Activated CD4-positive, alpha-beta T cell treated with anti-CD3 and anti-CD28 coated beads, Interleukin-2, amount 50 U/mL, for 16 hours (primary cell): Measurements from ENCODE around the gene PGLYRP1.

ENCODE experiments used
- DNase-seq: peaks from one replicate; pipeline ENCODE4 v3.0.0-alpha.2; 2020

PGLYRP1 gene

DNA sequence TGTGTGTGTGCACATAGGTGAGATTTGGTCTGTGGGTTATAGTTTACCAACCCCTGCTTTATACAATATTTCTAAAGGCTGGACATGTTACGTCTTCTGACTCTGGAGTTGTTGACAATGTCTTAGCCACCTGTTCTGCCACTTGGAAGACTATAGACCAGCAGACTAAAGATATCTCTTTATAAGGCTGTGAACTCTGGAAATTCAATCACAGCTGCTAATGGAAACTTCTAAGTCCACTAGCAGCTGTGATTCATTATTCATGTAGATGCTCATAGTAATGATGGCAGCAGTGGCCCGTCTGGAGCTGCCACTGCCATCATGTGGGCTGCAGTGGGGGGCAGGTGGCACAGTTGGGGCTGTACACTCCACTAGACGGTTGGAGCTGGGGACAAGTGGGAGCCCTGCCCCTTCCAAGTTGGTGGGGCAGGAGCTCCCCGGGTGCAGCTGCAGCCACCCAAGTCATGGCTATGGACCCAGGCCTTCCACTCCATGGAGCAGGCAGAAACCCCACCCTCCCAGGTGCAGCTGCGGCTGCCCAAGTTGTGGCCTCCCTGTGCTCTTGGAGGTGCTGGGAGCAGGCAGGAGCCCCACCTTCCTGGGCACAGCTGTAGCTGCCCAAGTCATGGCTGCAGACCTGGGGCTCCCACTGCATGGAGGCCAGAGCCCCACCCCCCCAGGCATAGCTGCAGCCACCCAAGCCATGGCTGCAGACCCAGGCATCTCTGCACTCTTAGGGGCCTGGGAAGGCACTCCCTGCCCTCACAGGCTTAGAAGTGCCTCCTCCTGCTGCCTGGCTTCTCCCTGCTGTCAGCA lies 9.1 kb upstream of the PGLYRP1 start:
- no peak for DNase-seq

DNA sequence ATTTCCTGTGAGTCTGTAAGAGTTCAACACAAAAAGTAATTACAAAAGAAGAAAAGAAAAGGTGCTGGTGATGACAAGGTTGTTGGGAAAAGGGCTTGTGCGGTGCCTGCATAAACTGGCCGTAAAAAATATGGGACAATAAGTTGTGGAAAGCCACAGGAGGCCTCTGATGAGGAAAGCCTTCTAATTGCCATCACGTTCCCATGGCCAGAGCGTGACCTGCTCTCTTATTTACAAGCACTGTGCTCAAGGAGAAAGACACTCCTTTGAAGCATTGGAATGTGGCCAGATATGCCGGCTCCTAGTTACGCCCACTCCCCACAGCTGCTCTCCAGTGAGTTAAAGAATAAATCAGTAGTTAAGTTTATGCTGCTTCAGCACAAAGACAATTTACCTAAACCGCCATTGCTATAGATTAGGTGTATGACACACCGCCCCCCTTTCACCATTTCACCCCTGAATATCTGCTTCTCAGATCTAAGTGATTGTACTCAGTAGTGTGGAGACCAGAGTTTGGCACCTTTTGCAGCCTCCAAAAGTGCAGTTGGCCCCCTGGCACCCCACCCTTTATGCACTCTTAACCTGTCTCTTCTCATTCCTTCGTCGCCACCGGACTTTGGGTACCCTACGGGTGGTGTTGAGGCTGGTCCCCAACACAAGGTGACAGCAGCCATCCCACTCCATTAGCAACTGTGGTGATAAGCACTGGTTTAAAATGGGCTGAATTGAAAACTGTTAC lies 8.1 kb upstream of the PGLYRP1 start:
- no peak for DNase-seq

DNA sequence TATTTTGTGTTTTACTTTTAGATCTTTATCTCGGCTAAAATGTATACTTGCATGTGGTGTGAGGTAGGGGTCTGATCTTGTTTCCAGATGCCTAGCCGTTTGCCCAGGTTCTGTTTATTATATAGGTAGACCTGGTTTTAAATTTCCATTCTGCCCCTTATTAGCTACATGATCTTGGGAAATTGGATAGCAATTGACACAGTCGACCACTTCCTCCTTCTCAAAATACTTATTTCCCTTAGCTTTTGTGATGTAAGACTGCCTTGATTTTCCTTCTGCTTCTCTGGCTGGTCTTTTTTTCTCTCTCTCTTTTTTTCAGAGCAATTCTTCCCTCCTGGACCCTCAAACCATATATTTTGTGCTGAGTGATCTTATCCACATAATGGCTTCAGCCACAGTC lies 3.0 kb upstream of the PGLYRP1 start:
- DNase-seq: no peak

DNA sequence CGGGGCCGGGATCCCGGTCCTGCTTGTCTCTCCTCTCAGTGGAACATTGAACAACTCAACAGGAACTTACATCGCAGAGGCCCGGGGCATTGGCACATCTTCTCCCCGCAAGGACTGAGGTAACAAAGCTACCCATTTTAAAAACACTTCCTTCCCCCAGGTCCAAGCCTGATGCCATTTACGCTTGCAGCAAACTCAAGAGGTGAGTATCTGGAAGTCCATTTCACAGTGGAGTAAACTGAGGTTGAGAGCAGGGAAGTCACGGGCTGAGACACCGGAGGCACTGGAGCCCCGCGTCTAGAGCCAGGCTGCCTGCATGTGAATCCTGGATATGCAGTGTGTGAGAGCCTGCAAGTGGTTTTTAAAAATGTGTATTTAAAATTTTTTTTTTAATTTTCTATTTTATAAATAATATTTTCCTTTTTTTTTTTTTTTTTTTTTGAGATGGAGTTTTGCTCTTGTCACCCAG lies 492 bp upstream of the PGLYRP1 start:
- DNase-seq: no peak

DNA sequence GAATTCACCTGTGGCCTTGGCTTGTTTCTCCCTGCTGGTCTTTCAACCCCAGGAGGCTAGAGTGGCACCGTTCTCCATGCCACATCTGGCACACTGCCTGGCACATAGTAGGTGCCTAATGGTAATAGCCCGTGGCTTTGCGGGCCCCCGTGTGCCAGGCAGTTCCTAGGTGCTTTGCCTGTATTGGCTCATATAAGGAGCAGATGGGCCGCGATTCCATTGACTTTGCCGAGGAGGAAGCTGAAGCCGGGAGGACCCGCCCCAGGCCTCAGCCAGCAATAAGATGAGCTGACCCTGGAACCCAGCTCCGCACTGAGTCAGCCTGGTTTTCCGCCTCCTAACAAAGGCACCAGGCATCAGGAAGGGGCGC lies 807 bp downstream of the PGLYRP1 start:
- DNase-seq: no peak

DNA sequence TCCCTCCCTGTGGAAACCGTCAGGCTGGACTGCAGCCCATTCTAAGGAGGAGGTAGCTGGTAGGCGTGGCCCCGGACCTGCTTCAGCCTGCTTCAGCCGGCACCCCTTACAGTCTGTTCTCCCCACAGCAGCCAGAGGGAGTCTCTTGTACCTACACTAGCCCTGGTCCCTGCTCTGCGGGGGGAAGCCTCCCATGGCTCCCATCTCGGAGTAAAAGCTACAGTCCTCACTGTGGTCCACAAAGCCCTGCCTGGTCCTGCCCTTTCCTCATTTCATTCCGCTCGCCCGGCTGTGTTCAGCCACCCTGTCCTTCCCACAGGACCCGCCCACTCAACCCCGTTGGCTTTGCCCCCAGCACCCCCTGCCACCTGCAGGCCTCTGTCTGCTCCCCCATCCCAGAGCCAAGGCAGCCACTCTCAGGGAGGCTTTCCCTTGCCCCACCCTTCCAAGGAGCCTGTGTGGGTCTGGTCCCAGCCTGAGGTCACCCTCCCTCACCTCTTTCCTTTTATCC lies 1.3 kb downstream of the PGLYRP1 start:
- no peak for DNase-seq

DNA sequence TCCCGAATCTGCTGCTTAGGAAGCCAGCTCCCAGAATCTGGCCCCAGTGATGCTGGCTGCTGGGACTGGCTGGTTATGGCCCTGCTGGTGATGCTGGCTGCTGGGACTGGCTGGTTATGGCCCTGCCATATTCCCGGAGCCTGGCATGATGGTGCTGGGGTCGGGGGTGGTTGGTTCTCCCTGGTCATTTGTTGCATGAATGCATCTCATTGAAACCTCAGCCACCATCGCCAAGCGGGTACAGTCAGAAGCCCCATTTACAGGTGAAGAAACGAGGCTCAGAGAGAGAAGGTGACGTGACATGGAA lies 2.1 kb downstream of the PGLYRP1 start:
- DNase-seq: no peak

DNA sequence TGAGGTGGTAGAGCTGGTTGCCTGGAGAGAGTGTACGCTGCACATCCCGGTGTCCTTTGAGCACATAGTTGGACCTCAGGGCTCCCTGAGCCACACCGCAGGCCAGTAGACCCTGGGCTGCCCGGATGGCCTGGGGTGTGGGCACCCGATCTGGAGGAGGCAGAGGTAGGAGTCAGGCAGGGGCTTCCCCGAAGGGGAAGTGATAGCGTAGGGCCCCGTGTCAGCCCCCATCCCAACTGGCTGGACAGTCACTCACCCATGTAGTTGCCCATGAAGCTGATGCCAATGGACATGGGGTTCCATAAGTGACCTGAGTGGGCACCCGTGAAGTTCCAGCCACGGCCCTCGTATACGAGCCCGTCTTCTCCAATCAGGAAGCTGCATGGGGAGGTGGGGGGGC lies 3.6 kb downstream of the PGLYRP1 start:
- DNase-seq: no peak

DNA sequence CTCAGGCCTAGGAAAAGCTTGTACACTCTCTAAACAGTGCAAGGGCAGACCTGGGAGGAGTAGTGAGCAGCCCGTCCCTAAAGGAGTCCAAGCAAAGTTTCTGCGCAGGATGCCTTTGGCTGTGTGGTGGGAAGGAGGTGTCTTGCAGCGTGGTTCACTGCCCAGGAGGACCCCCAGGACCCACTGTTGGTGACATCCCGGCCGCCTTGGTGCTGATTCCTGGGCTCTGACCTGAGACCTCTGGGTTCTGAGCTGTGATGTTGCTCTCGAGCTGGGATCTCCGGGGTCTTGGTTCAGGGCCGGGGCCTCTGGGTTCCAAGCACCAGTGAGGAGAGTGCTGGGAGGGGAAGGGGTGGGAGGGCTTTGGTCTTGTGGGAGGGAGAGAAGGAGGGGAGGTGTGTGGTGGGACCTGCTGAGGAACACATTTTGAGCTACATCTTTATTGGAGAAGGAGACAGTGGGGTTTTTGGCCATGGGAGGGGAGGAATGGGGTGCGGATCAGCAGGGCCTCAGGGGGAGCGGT lies 4.1 kb downstream of the PGLYRP1 start:
- DNase-seq: no peak

DNA sequence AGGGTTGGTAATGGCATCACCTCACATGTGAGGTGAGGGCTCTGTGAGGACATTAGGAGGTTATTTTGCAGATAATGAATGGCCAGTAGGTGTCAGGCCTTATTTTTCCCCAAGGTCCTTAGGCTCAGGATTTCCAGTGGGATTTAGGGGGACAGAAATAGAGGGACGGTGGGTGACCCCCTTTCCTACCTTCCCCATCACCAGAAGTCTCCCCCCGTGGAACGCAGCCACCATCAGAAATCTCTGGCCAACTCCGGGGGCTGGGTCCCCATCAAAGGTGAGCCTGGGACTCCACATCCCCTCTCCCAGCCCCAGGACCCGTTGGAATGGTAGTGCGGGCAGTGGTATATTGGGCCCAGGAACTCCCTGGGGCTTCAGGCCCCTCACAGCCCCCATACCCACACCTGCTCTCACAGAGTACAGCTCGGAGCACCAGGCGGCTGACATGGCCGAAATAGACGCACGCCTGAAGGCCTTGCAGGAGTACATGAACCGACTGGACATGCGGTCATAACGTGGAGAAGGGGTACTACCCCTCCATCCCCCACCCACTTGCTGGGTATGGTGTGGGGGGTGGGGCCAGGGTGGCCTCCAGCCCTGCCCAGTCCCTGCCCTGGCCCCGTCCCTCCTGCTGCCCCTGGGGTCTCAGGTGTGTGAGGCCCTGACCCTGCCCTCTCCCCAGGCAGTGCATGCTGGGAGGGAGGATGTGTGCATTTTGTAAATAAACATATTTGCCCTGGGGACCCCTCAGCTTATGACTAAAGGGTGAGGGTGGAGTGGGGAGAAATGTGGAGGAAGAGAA lies 4.8 kb downstream of the PGLYRP1 start:
- DNase-seq: no peak

DNA sequence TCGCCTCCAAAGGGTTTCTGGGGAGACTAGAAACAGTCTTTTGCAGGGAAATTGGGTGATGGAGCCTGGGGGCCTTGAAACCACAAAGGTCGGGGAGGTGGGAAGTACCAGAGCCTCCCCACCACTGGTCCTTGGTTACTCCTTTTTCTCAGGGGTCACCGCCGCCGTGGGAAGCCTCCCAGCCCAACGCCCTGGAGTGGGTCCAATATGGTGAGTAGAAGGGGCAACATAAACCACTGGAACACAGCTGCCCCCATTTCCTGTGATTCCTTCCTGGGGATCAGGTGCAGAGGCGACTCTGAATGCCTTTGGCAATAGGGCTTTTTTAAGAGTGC lies 5.8 kb downstream of the PGLYRP1 start:
- DNase-seq: no peak

DNA sequence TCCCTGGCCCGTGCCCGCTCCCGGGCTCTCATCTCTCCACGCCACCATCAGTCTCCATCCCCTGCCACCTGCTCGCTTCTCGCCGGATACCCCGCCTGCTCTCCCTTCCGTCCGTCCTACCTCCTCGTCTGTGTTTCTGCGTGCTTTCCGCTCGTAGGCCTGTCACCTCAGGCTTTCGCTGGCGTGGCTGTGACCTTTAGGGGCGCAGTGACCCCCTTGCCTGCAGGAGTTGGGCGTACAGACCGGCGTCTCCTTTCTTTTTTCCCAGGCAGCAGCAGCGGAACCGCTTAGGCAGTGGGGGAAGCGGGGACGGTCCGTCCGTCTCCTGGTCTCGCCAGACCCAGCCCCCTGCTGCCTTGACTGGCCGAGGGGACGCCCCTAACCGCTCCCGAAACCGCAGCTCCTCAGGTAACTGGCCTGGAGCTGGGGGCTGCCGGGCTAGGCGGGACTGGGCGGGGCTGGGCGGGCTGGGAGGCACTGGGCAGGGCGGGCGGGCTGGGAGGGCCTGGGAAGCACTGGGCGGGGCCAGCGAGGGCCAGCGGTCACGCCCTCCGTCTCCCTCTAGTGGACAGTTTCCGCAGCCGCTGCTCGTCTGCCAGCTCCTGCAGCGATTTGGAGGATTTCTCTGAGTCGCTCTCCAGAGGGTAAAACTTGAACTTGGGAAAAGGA lies 6.3 kb downstream of the PGLYRP1 start:
- DNase-seq: peak; percentile 80

DNA sequence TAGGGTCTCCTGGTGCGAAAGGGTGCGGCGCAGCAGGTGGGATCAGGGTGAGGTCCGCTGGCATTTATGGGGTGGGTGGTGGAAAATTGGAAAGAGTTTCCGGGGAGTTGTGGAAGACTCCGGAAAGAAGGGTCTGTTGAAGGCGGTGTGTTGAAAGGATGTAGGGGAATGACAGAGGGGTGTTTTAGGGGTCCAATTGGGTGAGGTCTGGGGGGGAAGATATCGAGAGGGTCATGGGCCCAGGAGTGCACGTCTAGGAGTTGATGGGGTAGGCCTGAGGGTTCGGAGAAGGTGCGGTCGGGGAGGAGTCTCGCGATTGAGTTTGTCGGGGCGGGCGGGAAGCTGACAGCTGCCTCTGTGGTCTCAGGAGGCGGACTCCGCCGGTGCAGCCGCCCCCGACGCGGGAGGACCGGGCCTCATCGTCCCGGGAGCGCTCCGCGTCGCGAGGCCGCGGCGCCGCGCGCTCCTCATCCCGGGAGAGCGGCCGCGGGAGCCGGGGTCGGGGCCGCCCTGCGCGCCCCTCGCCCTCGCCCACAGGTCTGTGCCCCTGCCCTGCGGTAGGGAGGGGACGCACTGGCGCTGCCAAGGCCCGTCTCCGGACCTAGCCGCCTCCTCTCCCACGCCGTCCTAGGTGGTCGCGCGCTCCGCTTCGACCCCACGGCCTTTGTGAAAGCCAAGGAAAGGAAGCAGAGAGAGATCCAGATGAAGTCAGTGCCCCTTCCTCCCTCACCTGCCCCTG lies 7.0 kb downstream of the PGLYRP1 start:
- no peak for DNase-seq

DNA sequence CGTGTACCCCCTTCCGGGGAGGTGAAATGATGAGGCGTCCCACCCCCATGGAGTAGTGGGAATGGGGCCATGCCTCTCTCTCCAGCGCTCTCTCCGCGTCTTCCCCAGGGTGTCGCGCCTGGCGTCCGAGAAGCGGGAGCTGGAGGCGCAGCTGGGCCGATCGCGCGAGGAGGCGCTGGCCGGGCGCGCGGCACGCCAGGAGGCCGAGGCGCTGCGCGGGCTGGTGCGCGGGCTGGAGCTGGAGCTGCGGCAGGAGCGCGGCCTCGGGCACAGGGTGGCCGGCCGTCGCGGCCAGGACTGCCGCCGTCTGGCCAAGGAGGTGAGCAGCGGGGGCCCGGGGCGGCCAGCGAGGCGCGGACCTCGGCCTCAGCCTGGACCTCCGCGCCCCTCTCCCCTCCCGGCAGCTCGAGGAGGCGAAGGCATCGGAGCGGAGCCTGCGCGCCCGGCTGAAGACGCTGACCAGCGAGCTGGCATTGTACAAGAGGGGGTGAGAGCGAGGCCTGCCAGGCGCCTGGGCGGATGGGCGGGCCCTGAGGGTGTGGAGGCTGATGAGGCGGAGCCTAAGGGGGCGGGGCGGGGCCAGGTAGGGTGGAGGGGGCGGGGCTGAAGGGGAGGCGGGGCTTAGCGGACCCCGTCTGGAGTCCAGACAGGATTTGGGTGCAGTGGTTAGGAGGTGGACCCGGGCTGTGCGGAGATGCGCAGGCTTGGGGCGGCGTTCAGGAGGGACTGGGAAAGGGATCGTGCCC lies 7.7 kb downstream of the PGLYRP1 start:
- peak; percentile 48 for DNase-seq

DNA sequence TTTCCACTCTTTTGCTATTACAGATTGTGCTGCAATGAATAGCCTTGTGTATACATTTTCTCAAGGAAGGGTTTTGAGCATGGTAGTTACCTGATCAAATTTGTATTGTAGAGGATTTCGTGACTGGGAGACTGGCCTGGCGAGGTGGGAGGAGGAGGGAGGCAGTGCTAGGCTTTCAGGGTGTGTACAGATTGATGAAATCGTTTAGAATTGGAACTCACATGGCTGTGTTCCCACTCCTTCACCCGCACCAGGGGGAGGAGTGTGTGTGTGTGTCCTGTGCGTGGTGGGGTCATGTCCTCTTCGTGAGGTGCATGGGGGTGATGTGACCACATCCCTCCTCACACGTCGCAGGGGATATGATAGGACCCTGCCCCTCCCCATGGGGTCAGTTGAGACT lies 8.3 kb downstream of the PGLYRP1 start:
- DNase-seq: no peak

DNA sequence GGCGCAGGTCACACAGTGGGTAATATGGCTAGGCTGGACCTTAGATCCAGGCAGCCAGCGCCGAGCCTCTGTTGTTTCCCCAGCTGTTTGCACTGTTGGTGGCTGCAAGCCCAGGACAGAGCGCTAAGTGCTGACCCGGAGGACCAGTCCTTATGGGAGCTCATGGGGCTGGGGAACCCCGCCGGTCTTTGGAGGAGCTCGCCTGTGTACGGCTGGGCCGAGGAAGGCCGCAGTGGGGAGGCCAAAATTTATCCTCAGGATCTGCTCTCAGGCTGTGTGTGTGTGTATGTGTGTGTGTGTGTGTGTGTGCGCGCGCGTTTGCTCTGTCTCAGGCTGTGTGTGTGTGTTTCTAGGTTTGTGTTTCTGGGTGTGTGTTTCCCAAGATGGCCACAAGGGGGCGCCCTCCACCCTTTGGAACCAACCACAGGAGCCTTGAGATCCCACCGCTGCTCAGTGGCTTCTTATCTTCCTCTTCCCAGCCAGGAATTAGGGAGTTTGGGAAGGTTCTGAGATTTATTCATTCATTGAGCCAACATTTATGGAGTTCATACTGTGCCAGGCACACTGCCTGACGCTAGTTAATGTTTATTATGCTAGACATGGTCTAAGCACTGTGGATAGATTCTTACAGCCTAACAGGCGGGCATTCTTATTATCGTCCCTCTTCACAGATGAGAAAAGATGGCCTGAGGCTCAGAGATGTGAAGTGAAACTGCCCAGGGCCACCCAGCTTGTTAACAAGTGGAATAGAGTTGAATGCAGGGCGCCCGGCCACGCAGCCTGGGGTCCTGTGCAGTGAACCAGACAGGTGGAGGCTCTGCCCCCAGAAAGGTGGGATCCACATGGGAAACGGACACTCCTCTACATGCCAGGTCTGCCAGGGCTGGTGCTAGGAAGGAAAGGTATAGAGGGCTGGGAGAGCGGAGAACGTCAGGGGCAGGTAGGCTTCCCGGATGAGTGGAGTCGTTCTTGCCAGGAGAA lies 13.0 kb downstream of the PGLYRP1 start:
- DNase-seq: peak; percentile 66

DNA sequence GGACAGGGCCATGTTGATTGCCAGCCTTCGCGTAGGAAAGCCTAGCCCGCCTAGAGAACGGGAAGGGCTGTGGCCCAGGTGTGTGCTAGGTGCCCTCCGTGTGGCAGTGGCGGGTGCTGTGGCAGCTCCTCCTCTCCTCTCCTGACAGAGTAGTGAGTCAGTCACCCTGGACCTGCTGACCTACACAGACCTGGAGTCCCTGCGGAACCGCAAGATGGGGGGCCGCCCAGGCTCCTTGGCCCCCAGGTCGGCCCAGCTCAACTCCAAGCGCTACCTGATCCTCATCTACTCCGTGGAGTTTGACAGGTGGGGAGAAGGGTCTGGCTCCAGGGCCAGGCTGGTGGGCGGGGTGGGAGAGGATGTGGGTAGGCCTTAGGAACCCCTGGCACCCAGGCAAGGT lies 16.4 kb downstream of the PGLYRP1 start:
- DNase-seq: no peak

DNA sequence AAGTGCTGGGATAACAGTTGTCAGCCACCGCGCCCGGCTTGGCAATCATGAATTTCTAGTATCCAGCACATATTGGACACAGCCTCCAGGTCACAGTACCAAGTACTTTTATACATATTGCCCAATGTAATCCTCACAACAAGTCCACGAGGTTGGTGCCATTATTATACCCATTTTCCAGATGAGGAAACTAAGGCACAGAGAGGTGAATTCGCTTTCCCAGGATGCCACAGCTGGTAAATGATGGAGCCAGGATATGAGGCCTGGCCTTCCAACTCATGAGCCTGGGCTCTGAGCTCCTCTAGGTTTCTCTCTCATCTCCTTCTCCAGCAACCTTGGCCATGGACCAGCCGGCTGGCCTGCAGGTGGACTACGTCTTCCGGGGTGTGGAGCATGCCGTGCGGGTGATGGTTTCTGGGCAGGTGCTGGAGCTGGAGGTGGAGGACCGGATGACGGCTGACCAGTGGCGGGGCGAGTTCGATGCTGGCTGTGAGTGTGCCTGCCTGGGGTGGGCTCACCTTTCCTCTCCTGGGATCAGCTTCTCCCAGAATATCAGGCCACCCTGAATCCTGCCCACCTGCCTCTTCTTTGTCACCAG lies 20.1 kb downstream of the PGLYRP1 start:
- no peak for DNase-seq

DNA sequence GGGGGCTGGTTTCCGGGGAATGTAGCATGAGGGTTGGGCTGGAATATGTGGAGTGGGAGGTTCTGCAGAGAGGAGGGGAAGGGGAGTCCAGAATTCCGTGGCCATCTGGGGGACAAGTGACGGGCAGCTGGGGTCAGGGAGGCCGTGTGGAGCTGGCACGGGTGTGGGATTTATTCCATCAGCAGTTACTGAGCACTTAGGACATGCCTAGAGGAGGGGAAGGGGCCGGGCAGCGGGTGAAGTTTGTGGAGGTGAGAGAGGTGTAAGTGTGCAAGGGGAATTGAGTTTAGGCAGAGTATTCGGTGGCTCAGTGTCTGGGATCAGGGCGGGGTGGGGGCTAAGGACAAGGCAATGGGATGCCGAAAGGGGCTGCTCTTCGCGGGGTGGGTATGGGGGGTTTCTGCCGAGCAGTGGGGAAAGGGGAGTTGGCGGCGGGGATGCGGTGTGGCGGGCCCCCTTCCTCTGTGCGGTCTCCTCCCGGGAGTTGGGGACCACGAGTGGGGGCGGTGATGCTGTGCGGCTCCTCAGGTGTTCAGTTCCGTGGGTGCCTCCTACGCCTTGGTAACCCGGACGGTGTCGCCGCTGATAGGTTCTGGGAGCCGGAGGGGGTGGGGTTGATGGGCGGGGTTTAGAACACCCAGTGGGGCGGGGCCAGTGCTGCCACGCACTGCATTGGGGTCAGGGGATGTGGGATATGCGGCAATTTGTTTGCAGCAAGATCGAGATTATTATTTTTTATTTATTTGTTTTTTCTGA lies 22.2 kb downstream of the PGLYRP1 start:
- peak; percentile 60 for DNase-seq
